SK-N-MC (cell line): ENCODE measurements around the gene POLR2J.

Experiments
- EZH2 ChIP-seq: fragments of 200-600 bp; sonication (generic); IDR thresholded peaks from one replicate; pipeline ENCODE4 v1.6.1; 2017; ENCODE audit warnings: antibody characterized with exemption
- FOXP2 ChIP-seq: optimal IDR thresholded peaks from 2 replicates; pipeline ENCODE3; 2011; ENCODE audit warnings: mild to moderate bottlenecking, moderate library complexity; ENCODE audit not compliant: insufficient read depth; ENCODE audit errors: extremely low read length, control extremely low read depth
- POLR2AphosphoS5 ChIP-seq: IDR thresholded peaks from 2 replicates; pipeline ENCODE4 v1.6.1; 2012; ENCODE audit warnings: mild to moderate bottlenecking, low read depth, low read length, borderline replicate concordance

GRCh38 chr7:102466097-102466496 lies 12.6 kb downstream of the POLR2J start:
- TF ChIP-seq POLR2AphosphoS5, result no peak
- no peak for TF ChIP-seq FOXP2
- TF ChIP-seq EZH2, result no peak
